ENCODE data around the gene CLDN22.
"Not testable (repeated sequence)": the region's sequence is repeated elsewhere in the genome, so short reads cannot be mapped to it uniquely, and the experiment has no call there.

Gene CLDN22

GRCh38 chr4:183345261-183345660, 25.2 kb upstream of the CLDN22 start:
- no peak for DNase-seq

- DNase-seq: no peak
Measured at GRCh38 chr4:183344523-183345255, 24.6 kb upstream of the CLDN22 start.

GRCh38 chr4:183343730-183344129, 23.7 kb upstream of the CLDN22 start:
- no peak for DNase-seq

- DNase-seq: no peak
Measured at GRCh38 chr4:183342541-183343533, 22.8 kb upstream of the CLDN22 start.

GRCh38 chr4:183337833-183338232, 17.8 kb upstream of the CLDN22 start:
- DNase-seq: no peak

- DNase-seq: no peak
Measured at GRCh38 chr4:183337349-183337748, 17.3 kb upstream of the CLDN22 start.

- no peak for DNase-seq
Measured at GRCh38 chr4:183335369-183335940, 15.4 kb upstream of the CLDN22 start.

GRCh38 chr4:183333983-183334382, 13.9 kb upstream of the CLDN22 start:
- no peak for DNase-seq

GRCh38 chr4:183333202-183333601, 13.1 kb upstream of the CLDN22 start:
- DNase-seq: no peak

- no peak for DNase-seq
Measured at GRCh38 chr4:183332447-183332846, 12.4 kb upstream of the CLDN22 start.

GRCh38 chr4:183330841-183331240, 10.8 kb upstream of the CLDN22 start:
- DNase-seq: no peak

GRCh38 chr4:183329954-183330742, 10.1 kb upstream of the CLDN22 start:
- DNase-seq: no peak

- DNase-seq: no peak
Measured at GRCh38 chr4:183329244-183329643, 9.2 kb upstream of the CLDN22 start.

- DNase-seq: no peak
Measured at GRCh38 chr4:183328832-183329231, 8.8 kb upstream of the CLDN22 start.

GRCh38 chr4:183327827-183328226, 7.8 kb upstream of the CLDN22 start:
- no peak for DNase-seq

- no peak for DNase-seq
Measured at GRCh38 chr4:183326853-183327252, 6.8 kb upstream of the CLDN22 start.

- not testable (repeated sequence) for DNase-seq
Measured at GRCh38 chr4:183326387-183326786, 6.3 kb upstream of the CLDN22 start.

GRCh38 chr4:183324619-183325018, 4.5 kb upstream of the CLDN22 start:
- DNase-seq: no peak

GRCh38 chr4:183324056-183324455, 4.0 kb upstream of the CLDN22 start:
- DNase-seq: not testable (repeated sequence)

GRCh38 chr4:183323295-183323694, 3.2 kb upstream of the CLDN22 start:
- no peak for DNase-seq

- no peak for DNase-seq
Measured at GRCh38 chr4:183322326-183322725, 2.2 kb upstream of the CLDN22 start, which contains the start of gene CLDN24. CLDN24 (minus strand) TSS chr4:183322426; CDS start chr4:183322426, 0 bp downstream.

- DNase-seq: no peak
Measured at GRCh38 chr4:183321516-183321915, 1.4 kb upstream of the CLDN22 start.

GRCh38 chr4:183321079-183321478, 1.0 kb upstream of the CLDN22 start:
- DNase-seq: peak in 1 of 2 donors; percentile 5
